Activated CD8-positive, alpha-beta T cell treated with anti-CD3 and anti-CD28 coated beads for 36 hours (primary cell): ENCODE measurements around the gene NRTN. TPM values are rescaled to one million over a fixed set of nuclear protein-coding genes. Genes with fewer than 3 reads are reported as not detected.
"Not testable (repeated sequence)": the region's sequence is repeated elsewhere in the genome, so short reads cannot be mapped to it uniquely, and the experiment has no call there.

Experiments
- ATAC-seq: fragments of 200-7000 bp; cut with Tn5 transposase; one replicate; pipeline ENCODE4 v1.10.0; 2021; ENCODE audit warnings: mild to moderate bottlenecking, moderate library complexity
- CTCF ChIA-PET: fragments of 350-600 bp; sonication (Branson Sonifier 250); formaldehyde crosslinking; loops from one replicate; lab custom pipeline; 2021; ENCODE audit warnings: antibody characterized with exemption; lab: Charles Lee
- POLR2A ChIA-PET: fragments of 350-600 bp; sonication (Branson Sonifier 250); formaldehyde crosslinking; loops from one replicate; lab custom pipeline; 2021; ENCODE audit warnings: antibody characterized with exemption; lab: Charles Lee
- DNase-seq: peaks from one replicate; pipeline ENCODE4 v3.0.0-alpha.2; 2020
- H3K27ac Mint-ChIP-seq: one replicate; pipeline ENCODE4 v1.8.0; 2021; ENCODE audit warnings: mild to moderate bottlenecking, mixed read lengths
- H3K27me3 Mint-ChIP-seq: one replicate; pipeline ENCODE4 v1.8.0; 2021; ENCODE audit warnings: mixed read lengths
- H3K36me3 Mint-ChIP-seq: one replicate; pipeline ENCODE4 v1.8.0; 2021; ENCODE audit warnings: low read depth, mixed read lengths
- H3K4me1 Mint-ChIP-seq: one replicate; pipeline ENCODE4 v1.8.0; 2021; ENCODE audit warnings: low read depth, mixed read lengths
- H3K4me3 Mint-ChIP-seq: one replicate; pipeline ENCODE4 v1.8.0; 2021; ENCODE audit warnings: mild to moderate bottlenecking, moderate library complexity, mixed read lengths
- H3K9me3 Mint-ChIP-seq: one replicate; pipeline ENCODE4 v1.8.0; 2021; ENCODE audit warnings: mixed read lengths
- intact Hi-C: fragments of 100-400 bp; cut with micrococcal nuclease; formaldehyde crosslinking; loops from one replicate; pipeline ENCODE4 v1.10.0; 2022
- total RNA-seq, 2 experiments: library from RNA; stranded (reverse); gene quantifications; one replicate each; pipeline ENCODE4 v1.2.3, GENCODE V29; 2021
- TF ChIP-seq, protein P1 (sequence below): fragments of 200-600 bp; IDR thresholded peaks from one replicate; pipeline ENCODE4 v1.8.0; 2022; ENCODE audit warnings: antibody characterized with exemption, mild to moderate bottlenecking

Gene NRTN
- total RNA-seq, 2 experiments from 2014 or later: 0.72 TPM; not detected in 1

DNA sequence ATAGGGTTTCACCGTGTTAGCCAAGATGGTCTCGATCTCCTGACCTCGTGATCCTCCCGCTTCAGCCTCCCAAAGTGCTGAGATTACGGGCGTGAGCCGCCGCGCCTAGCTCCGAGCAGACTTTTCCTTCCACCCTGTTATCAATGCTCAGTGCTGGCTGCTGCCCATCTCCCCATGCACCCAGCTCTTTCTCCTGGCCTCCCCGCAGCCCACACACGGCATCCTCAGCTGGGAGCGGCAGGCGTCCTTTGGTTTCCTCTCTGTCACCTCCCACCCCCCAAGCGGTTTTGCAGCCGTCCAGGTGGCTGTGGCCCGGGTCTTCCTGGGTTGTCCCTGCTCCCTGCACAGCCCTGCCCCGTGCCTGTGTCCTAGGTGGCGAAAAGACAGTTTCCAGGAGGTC is 32.5 kb upstream of the NRTN start:
- Mint-ChIP-seq H3K4me3 (no peak overlapping the region), H3K9me3 (no peaks in the 10 kb centered on the region), H3K36me3 (no peaks in the 10 kb centered on the region), H3K4me1 (no peaks in the 10 kb centered on the region), H3K27ac (no peak overlapping the region), H3K27me3 (no peaks in the 10 kb centered on the region)
- ChIA-PET POLR2A (no interaction called here), CTCF (no interaction called here)
- TF ChIP-seq, protein P1, sequence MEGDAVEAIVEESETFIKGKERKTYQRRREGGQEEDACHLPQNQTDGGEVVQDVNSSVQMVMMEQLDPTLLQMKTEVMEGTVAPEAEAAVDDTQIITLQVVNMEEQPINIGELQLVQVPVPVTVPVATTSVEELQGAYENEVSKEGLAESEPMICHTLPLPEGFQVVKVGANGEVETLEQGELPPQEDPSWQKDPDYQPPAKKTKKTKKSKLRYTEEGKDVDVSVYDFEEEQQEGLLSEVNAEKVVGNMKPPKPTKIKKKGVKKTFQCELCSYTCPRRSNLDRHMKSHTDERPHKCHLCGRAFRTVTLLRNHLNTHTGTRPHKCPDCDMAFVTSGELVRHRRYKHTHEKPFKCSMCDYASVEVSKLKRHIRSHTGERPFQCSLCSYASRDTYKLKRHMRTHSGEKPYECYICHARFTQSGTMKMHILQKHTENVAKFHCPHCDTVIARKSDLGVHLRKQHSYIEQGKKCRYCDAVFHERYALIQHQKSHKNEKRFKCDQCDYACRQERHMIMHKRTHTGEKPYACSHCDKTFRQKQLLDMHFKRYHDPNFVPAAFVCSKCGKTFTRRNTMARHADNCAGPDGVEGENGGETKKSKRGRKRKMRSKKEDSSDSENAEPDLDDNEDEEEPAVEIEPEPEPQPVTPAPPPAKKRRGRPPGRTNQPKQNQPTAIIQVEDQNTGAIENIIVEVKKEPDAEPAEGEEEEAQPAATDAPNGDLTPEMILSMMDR: no peak
- ATAC-seq (no peak), DNase-seq (no peak)
- intact Hi-C loops: no loop called here

DNA sequence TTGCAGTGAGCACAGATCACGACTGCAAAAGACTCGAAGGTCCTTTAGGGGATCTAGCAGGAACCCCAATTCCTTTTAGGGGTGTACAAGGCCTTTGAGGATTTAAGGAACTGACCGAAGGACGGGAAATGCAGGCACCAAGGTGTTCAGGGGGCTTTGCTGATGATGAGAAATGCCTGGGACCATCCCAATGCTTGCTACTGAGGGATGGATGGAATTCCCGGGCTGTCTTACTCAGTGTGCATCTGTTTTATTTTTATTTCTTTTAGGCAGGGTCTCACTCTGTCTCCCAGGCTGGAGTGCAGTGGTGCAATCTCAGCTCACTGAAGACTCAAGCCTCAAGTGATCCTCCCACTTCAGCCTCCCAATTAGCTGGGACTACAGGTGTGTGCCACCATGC is 31.6 kb upstream of the NRTN start:
- Mint-ChIP-seq H3K4me3 (no peak overlapping the region), H3K9me3 (no peaks in the 10 kb centered on the region), H3K27ac (no peak overlapping the region), H3K27me3 (no peaks in the 10 kb centered on the region), H3K36me3 (no peaks in the 10 kb centered on the region), H3K4me1 (no peaks in the 10 kb centered on the region)
- ATAC-seq: no peak
- ChIA-PET POLR2A (no interaction called here), CTCF (interaction anchor here (0.6 kb wide), 1 partner anchor 849 kb away, joined by 3 read pairs; no protein-coding TSS in a partner anchor)
- intact Hi-C loops: no loop called here
- DNase-seq: no peak
- TF ChIP-seq, protein P1: no peak

DNA sequence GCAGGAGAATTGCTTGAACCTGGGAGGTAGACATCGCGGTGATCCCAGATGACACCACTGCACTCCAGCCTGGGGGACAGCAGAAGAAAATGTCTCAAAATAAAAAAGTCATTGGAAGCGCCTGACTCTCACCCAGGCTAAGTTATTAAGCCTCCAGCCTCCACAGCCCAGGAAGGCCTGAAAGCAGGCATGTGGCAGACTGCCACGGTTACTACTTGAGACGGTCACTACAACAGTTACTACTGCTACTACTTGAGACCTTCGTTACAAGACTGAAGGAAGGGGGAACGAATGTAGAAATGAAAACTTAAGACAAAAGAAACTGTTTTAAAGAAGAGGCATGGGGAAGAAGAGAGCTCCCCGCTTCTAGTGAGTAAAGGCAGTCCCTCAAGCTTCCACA is 29.9 kb upstream of the NRTN start:
- ChIA-PET POLR2A (interaction anchor here (0.6 to 1.0 kb wide), 2 partner anchors 9 to 134 kb away, joined by 3 to 5 read pairs; partner anchors contain the start of gene PRR22), CTCF (interaction anchor here (1.5 kb wide), 1 partner anchor 18 kb away, joined by 3 read pairs; no protein-coding TSS in a partner anchor)
- DNase-seq (no peak), ATAC-seq (no peak)
- no peak overlapping the region for H3K27ac Mint-ChIP-seq
- no peaks in the 10 kb centered on the region for H3K4me1 Mint-ChIP-seq
- TF ChIP-seq, protein P1: no peak
- H3K27me3 Mint-ChIP-seq: no peaks in the 10 kb centered on the region
- no peak overlapping the region for H3K4me3 Mint-ChIP-seq
- no peaks in the 10 kb centered on the region for H3K36me3 Mint-ChIP-seq
- intact Hi-C loops: no loop called here
- no peaks in the 10 kb centered on the region for H3K9me3 Mint-ChIP-seq

DNA sequence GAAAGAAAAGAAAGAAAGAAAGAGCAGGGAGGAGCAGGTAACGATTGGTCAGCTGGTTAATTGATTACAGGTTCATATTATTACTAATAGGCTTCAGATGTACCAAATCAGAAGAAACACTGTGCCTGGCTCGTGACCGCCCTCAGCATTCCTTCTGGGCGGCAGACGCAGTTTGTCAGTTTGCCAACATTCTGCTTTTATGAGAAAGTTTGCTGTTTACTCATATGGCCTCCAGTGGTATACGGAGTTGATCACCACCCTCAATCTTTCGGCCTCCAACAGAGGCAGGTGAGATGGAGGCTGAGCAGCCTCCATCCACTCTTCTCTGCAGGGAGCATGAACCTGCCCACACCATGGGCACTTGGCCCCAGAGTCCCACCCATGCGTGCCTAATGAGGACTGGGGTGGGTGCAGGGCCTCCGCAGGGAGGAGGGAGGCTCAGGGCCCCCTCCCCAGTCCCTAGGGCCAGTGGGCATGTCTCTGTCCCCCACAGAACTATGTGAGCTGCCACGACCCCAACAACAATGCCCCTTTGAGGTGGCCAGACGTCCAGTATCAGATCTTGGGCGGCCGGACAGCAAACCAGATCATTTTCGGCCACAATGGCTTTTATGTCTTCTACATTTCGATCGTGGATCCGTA is 29.1 kb upstream of the NRTN start:
- intact Hi-C loops: no loop called here
- no peaks in the 10 kb centered on the region for H3K9me3 Mint-ChIP-seq

DNA sequence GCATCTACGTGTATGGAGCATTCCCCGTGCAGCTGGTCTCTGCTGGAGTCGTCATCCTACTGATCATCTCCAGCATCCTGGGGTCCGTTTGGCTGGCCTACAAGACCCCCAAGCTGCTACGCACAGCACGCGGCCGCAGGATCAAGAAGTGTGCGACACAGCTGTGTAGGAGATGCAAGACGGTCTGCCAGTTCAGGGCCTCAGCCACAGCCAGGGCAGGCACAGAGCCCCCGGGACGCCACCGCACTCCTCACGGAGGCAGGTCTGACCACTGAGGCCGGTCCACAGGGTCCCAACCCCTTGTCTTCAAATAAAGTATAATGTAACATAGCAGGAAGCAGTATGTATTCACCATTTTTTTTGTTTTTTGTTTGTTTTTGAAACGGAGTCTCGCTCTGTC is 26.5 kb upstream of the NRTN start:
- POLR2A ChIA-PET: no interaction called here
- intact Hi-C loops: no loop called here
- no peaks in the 10 kb centered on the region for H3K9me3 Mint-ChIP-seq
- ATAC-seq: no peak
- H3K4me3 Mint-ChIP-seq: no peak overlapping the region
- no peak for DNase-seq
- no peaks in the 10 kb centered on the region for H3K36me3 Mint-ChIP-seq
- no peak overlapping the region for H3K27ac Mint-ChIP-seq
- TF ChIP-seq, protein P1: no peak
- H3K27me3 Mint-ChIP-seq: no peaks in the 10 kb centered on the region
- CTCF ChIA-PET: no interaction called here
- no peaks in the 10 kb centered on the region for H3K4me1 Mint-ChIP-seq

More for the DNA sequence above, 29.1 kb upstream of the NRTN start:
- Mint-ChIP-seq H3K36me3 (no peaks in the 10 kb centered on the region), H3K4me1 (no peaks in the 10 kb centered on the region), H3K27me3 (no peaks in the 10 kb centered on the region), H3K27ac (no peak overlapping the region), H3K4me3 (no peak overlapping the region)
- ChIA-PET POLR2A (interaction anchor here (0.6 kb wide), 1 partner anchor 135 kb away, joined by 3 read pairs; no protein-coding TSS in a partner anchor), CTCF (no interaction called here)
- TF ChIP-seq, protein P1: no peak
- DNase-seq (no peak), ATAC-seq (no peak)

DNA sequence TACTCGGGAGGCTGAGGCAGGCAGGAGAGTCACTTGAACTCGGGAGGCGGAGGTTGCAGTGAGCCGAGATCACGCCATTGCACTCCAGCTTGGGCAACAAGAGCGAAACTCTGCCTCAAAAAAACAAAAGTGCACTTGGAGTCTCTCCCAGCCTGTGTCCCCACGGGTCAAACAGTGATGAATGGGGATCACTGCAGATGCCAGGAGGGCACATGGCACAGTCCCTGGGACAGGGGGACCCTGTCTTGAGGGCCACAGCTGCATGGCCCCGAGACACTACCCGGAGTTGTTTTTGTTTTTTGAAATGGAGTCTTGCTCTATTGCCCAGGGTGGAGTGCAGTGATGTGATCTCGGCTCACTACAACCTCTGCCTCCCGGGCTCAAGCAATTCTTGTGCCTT is 24.0 kb upstream of the NRTN start:
- H3K4me3 Mint-ChIP-seq, ATAC-seq, H3K36me3 Mint-ChIP-seq, intact Hi-C loops, H3K27me3 Mint-ChIP-seq, H3K4me1 Mint-ChIP-seq, H3K27ac Mint-ChIP-seq, H3K9me3 Mint-ChIP-seq, DNase-seq: not testable (repeated sequence)
- CTCF ChIA-PET: interaction anchor here (0.8 kb wide), 1 partner anchor 95 kb away, joined by 3 read pairs; no protein-coding TSS in a partner anchor
- POLR2A ChIA-PET: interaction anchor here (0.6 to 1.6 kb wide), 4 partner anchors 10 to 1880 kb away, joined by 3 to 4 read pairs (median 4); no protein-coding TSS in a partner anchor
